HepG2 (cell line): Measurements from ENCODE around the gene CHRFAM7A. TPM values are rescaled to one million over a fixed set of nuclear protein-coding genes. Genes with fewer than 3 reads are reported as not detected.
"Not testable (repeated sequence)": the region's sequence is repeated elsewhere in the genome, so short reads cannot be mapped to it uniquely, and the experiment has no call there.

Experiments used
- ATAC-seq: fragments of 200-7000 bp; cut with Tn5 transposase; 3 replicates; pipeline ENCODE4 v1.9.1; 2020; ENCODE audit warnings: mild to moderate bottlenecking, moderate library complexity
- BruUV-seq: library from RNA; stranded (reverse); fragments of 400-500 nt; replicated peaks from 2 replicates; lab custom pipeline; 2021; lab: Mats Ljungman, UMichigan
- CTCF ChIA-PET: fragments of 300-600 bp; formaldehyde crosslinking; extraction: SDS; loops from one replicate; lab custom pipeline; 2021; ENCODE audit warnings: low total read pairs, inconsistent platforms, low intra/inter-chr PET ratio; lab: Yijun Ruan, JAX
- POLR2A ChIA-PET: fragments of 350-600 bp; sonication (Branson Sonifier 250); formaldehyde crosslinking; loops from one replicate; lab custom pipeline; 2020; ENCODE audit warnings: antibody characterized with exemption, inconsistent platforms; lab: Yijun Ruan, JAX
- DNase-seq: peaks from one replicate; pipeline ENCODE4 v3.0.0-alpha.2; 2015; ENCODE audit warnings: low spot score
- FAIRE-seq: peaks from 3 replicates; lab custom pipeline; 2011; peaks lifted over from hg19 to GRCh38; lab: Jason Lieb, UNC
- H2AFZ ChIP-seq: one replicate; pipeline ENCODE4 v1.6.1; 2011; ENCODE audit warnings: low read length, inconsistent platforms
- H3K27ac ChIP-seq: fragments of 300-600 bp; 3 replicates; pipeline ENCODE4 v1.8.0; 2011; ENCODE audit warnings: mixed run types, mild to moderate bottlenecking, mixed read lengths, low read length, inconsistent platforms; ENCODE audit not compliant: insufficient read depth; ENCODE audit errors: extremely low read length
- H3K27me3 ChIP-seq, 2 experiments: fragments of 200-600 bp in 1 of 2; 2 replicates in 1 of 2; 3 replicates in 1 of 2; pipeline versions ENCODE4 v1.6.0 to v1.8.0; 2011; ENCODE audit warnings: low read length in 2 of 2, mild to moderate bottlenecking in 2 of 2, moderate library complexity in 2 of 2, inconsistent platforms in 1 of 2; ENCODE audit not compliant: insufficient read depth in 2 of 2, control insufficient read depth in 1 of 2
- H3K36me3 ChIP-seq, 2 experiments: fragments of 200-600 bp in 1 of 2; replicated peaks in 1 of 2; 2 replicates in 1 of 2; 3 replicates in 1 of 2; pipeline versions ENCODE4 v1.5.1 to v1.8.0; 2011; ENCODE audit warnings: low read length in 2 of 2, inconsistent platforms in 1 of 2; ENCODE audit not compliant: insufficient read depth in 2 of 2, control insufficient read depth in 1 of 2
- H3K4me1 ChIP-seq: 2 replicates; pipeline ENCODE4 v1.5.1; 2012; ENCODE audit warnings: low read length, inconsistent platforms; ENCODE audit not compliant: insufficient read depth
- H3K4me2 ChIP-seq: 2 replicates; pipeline ENCODE4 v1.6.0; 2011; ENCODE audit warnings: low read depth, low read length, inconsistent platforms
- H3K4me3 ChIP-seq, 3 experiments: fragments of 200-600 bp in 1 of 3; sonication (generic), shearing (Covaris generic) in 1 of 3; replicated peaks in 1 of 3; 2 replicates each; pipeline ENCODE4 v1.5.1; 2011 to 2016; ENCODE audit warnings: low read length in 3 of 3, inconsistent platforms in 2 of 3, low read depth in 2 of 3, mild to moderate bottlenecking in 2 of 3, control low read depth in 1 of 3, mixed read lengths in 1 of 3; ENCODE audit not compliant: insufficient read depth in 1 of 3
- H3K79me2 ChIP-seq: one replicate; pipeline ENCODE4 v1.6.1; 2011; ENCODE audit warnings: low read length, inconsistent platforms; ENCODE audit not compliant: insufficient read depth
- H3K9ac ChIP-seq: 2 replicates; pipeline ENCODE4 v1.6.0; 2011; ENCODE audit warnings: mild to moderate bottlenecking, low read depth, low read length, inconsistent platforms; ENCODE audit not compliant: insufficient read depth
- H3K9me3 ChIP-seq: 2 replicates; pipeline ENCODE4 v1.5.1; 2012; ENCODE audit warnings: mild to moderate bottlenecking, low read length
- H4K20me1 ChIP-seq: 2 replicates; pipeline ENCODE4 v1.6.0; 2011; ENCODE audit warnings: inconsistent platforms, mild to moderate bottlenecking, low read length, moderate library complexity; ENCODE audit not compliant: insufficient read depth
- WGBS: methylation state at CpG from one replicate; pipeline ENCODE4 v1.1.6; 2017; ENCODE audit warnings: low lambda C conversion rate; 5-methylcytosine and 5-hydroxymethylcytosine counted together
- in situ Hi-C: cut with HindIII; loops from 2 replicates; pipeline ENCODE4 v1.10.0; 2017; ENCODE audit warnings: low pct_unique_long_range_greater_than_20kb; ENCODE audit not compliant: extremely low pct_ligation_motif_present
- intact Hi-C: fragments of 100-400 bp; cut with micrococcal nuclease; formaldehyde crosslinking; loops from one replicate; pipeline ENCODE4 v1.10.0; 2022; ENCODE audit not compliant: unreplicated experiment
- polyA plus RNA-seq, 8 experiments: library from polyadenylated mRNA; depleted of rRNA in 3 of 8; stranded (reverse) in 7 of 8; unstranded in 1 of 8; fragments of >200 nt; fragmentation: Illumina TruSeq in 4 of 8; extraction: Trizol in 4 of 8; gene quantifications; 2 replicates each; pipeline versions ENCODE4 v1.2.1 to v1.2.3, GENCODE V29; 2011 to 2016; ENCODE audit warnings: low read depth in 4 of 8, missing spikeins in 1 of 8, mixed read lengths in 1 of 8; ENCODE audit not compliant: insufficient read depth in 1 of 8
- total RNA-seq, 5 experiments: library from RNA; depleted of rRNA; stranded (reverse); fragments of >200 nt; fragmentation: Illumina TruSeq; extraction: Trizol; gene quantifications; 2 replicates each; pipeline ENCODE4 v1.2.3, GENCODE V29; 2016; ENCODE audit warnings: low read depth in 1 of 5

Gene CHRFAM7A
- total and polyA plus RNA-seq, 2 of the 13 experiments (the other 11 are each of a cell fraction or from before 2014, with no cell fraction given), result 1.2 to 1.7 TPM

DNA sequence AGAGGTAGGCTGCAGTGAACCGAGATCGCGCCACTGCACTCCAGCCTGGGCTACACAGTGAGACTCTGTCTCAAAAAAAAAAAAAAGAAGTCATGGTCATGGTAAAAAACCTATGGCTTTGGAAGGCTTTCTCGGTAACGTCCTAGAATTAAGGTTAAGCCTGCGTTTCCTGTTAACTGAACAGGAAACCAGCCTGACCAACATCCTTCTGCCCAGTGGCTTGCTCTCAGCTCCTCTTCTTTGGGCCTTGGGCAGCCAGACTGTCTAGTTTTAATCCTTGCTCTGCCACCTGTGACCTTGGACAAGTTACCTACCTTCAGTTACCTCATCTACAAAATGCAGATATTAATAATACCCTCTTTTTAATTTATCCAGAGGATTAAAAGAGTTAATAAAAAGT lies 27.4 kb upstream of the CHRFAM7A start:
- H3K4me2 ChIP-seq, intact Hi-C loops, FAIRE-seq, H3K27ac ChIP-seq, ATAC-seq, H3K4me3 ChIP-seq, H3K27me3 ChIP-seq, H2AFZ ChIP-seq, H4K20me1 ChIP-seq, H3K9me3 ChIP-seq, in situ Hi-C loops, BruUV-seq, DNase-seq, CTCF ChIA-PET, H3K79me2 ChIP-seq, H3K4me1 ChIP-seq, POLR2A ChIA-PET, H3K36me3 ChIP-seq, H3K9ac ChIP-seq: not testable (repeated sequence)
- WGBS, result 73% methylated on average over 5 of the region's 6 CpGs

DNA sequence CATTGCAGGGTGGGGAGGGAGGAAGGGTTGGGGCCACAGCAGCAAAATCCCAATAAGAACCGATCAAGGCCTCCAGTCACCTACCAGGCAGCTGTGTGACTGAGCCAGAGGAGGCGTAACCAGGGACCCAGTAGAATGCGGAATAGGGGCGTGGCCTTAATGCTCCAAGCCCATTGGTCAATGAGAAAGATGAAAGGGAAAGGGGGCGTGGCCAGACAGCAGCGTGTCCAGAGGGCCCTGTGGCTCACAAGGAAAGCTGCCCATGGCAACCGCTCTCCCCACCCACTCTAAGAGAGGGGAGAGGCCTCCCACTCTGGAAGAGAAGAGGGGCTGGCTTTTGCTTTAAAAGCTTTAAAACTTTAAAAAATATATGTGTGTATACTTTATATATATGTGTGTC lies 20.8 kb upstream of the CHRFAM7A start, which contains the start of gene GOLGA8R:
Gene GOLGA8R (minus strand): TSS at position 101 of the 400 bp plus-strand sequence. CDS start 98 bp downstream, at position 3.
- in situ Hi-C loops, H3K36me3 ChIP-seq, H3K4me1 ChIP-seq, H3K27me3 ChIP-seq, intact Hi-C loops, H3K9me3 ChIP-seq, POLR2A ChIA-PET, ATAC-seq, H4K20me1 ChIP-seq, FAIRE-seq, H3K9ac ChIP-seq, BruUV-seq, H3K27ac ChIP-seq, H3K4me3 ChIP-seq, H2AFZ ChIP-seq, DNase-seq, CTCF ChIA-PET, H3K4me2 ChIP-seq, H3K79me2 ChIP-seq: not testable (repeated sequence)
- no CpG with 5 or more reads among the region's 7 CpGs for WGBS

DNA sequence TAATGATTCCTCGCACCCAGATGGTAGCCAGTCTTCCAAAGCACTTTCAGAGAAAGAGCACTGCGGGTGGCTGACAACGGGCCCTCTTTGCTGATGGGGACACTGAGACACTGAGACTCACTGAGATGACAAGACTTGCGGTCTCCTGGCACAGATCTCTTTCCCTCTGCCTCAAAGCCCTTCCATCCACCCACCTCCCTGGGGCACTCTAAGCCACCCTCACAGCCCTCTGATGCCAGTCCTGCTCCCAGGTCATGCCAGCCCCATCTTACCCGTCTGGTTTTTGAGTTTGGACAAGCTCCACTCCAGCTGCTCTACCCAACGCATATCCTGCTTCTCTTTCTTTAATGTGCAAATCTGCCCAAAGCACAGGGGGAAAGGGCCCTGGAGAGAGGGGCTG lies 14.3 kb upstream of the CHRFAM7A start:
- ATAC-seq, H4K20me1 ChIP-seq, H2AFZ ChIP-seq, H3K9me3 ChIP-seq, in situ Hi-C loops, intact Hi-C loops, H3K4me3 ChIP-seq, BruUV-seq, H3K4me2 ChIP-seq, DNase-seq, FAIRE-seq, CTCF ChIA-PET, POLR2A ChIA-PET, H3K36me3 ChIP-seq, H3K4me1 ChIP-seq, H3K27me3 ChIP-seq, H3K9ac ChIP-seq, H3K79me2 ChIP-seq, H3K27ac ChIP-seq: not testable (repeated sequence)
- 52% methylated on average over 5 of the region's 6 CpGs for WGBS
